K562 (cell line): Measurements from ENCODE around the gene TBC1D5. TPM values are rescaled to one million over a fixed set of nuclear protein-coding genes. Genes with fewer than 3 reads are reported as not detected.

Source experiments
- ATAC-seq: fragments of 200-7000 bp; cut with Tn5 transposase; 3 replicates; pipeline ENCODE4 v1.9.1; 2020; ENCODE audit warnings: moderate library complexity
- BruUV-seq: library from RNA; stranded (reverse); fragments of 400-500 nt; replicated peaks from 2 replicates; lab custom pipeline; 2021; lab: Mats Ljungman, UMichigan
- CTCF ChIA-PET: fragments of 300-600 bp; formaldehyde crosslinking; extraction: SDS; loops from one replicate; lab custom pipeline; 2021; ENCODE audit warnings: low intra/inter-chr PET ratio; lab: Yijun Ruan, JAX
- POLR2A ChIA-PET: fragments of 300-600, 350-650 bp; sonication (Branson Sonifier 250); formaldehyde crosslinking; extraction: SDS; loops from one replicate; lab custom pipeline; 2021; ENCODE audit warnings: antibody characterized with exemption, inconsistent platforms; lab: Yijun Ruan, JAX
- DNase-seq, 4 experiments: peaks; one replicate each; pipeline versions ENCODE4 v3.0.0 to v3.0.0-alpha.2; 2011 to 2018; ENCODE audit warnings: low spot score in 3 of 4, mixed read lengths in 3 of 4; ENCODE audit errors: extremely low read depth in 1 of 4
- FAIRE-seq: peaks from 2 replicates; lab custom pipeline; 2011; peaks lifted over from hg19 to GRCh38; lab: Jason Lieb, UNC
- H2AFZ ChIP-seq: 2 replicates; pipeline ENCODE4 v1.6.0; 2011; ENCODE audit warnings: low read depth, low read length, control low read depth, inconsistent platforms
- H3K27ac ChIP-seq: fragments of 200-600 bp; 3 replicates; pipeline ENCODE4 v1.8.0; 2011; ENCODE audit warnings: low read depth, mild to moderate bottlenecking, control low read depth, inconsistent platforms, low read length, moderate library complexity, mixed read lengths; ENCODE audit errors: extremely low read depth
- H3K27me3 ChIP-seq, 2 experiments: fragments of 300-600 bp in 1 of 2; 2 replicates in 1 of 2; 3 replicates in 1 of 2; pipeline versions ENCODE4 v1.6.0 to v1.8.0; 2011; ENCODE audit warnings: inconsistent platforms in 2 of 2, low read length in 2 of 2, mild to moderate bottlenecking in 1 of 2, mixed read lengths in 1 of 2, moderate library complexity in 1 of 2; ENCODE audit not compliant: control insufficient read depth in 2 of 2, insufficient read depth in 2 of 2
- H3K36me3 ChIP-seq: fragments of 300-600 bp; 3 replicates; pipeline ENCODE4 v1.8.0; 2011; ENCODE audit warnings: mild to moderate bottlenecking, low read length, inconsistent platforms; ENCODE audit not compliant: control insufficient read depth, insufficient read depth
- H3K4me1 ChIP-seq, 2 experiments: fragments of 200-600 bp in 1 of 2; replicated peaks in 1 of 2; 2 replicates in 1 of 2; 3 replicates in 1 of 2; pipeline versions ENCODE4 v1.5.1 to v1.8.0; 2011; ENCODE audit warnings: inconsistent platforms in 2 of 2, low read length in 2 of 2, mild to moderate bottlenecking in 1 of 2, mixed read lengths in 1 of 2, moderate library complexity in 1 of 2; ENCODE audit not compliant: control insufficient read depth in 2 of 2, insufficient read depth in 2 of 2
- H3K4me2 ChIP-seq: 2 replicates; pipeline ENCODE4 v1.6.1; 2011; ENCODE audit warnings: low read length, control low read depth, inconsistent platforms, mixed read lengths; ENCODE audit not compliant: insufficient read depth
- H3K4me3 ChIP-seq: fragments of 200-600 bp; sonication (generic), shearing (Covaris generic); 2 replicates; pipeline ENCODE4 v1.5.1; 2016; ENCODE audit warnings: control low read depth, inconsistent platforms
- H3K79me2 ChIP-seq: fragments of 200-600 bp; 3 replicates; pipeline ENCODE4 v1.8.0; 2011; ENCODE audit warnings: low read length, inconsistent platforms; ENCODE audit not compliant: control insufficient read depth, insufficient read depth
- H3K9ac ChIP-seq, 2 experiments: 2 replicates each; pipeline versions ENCODE4 v1.6.0 to v1.6.1; 2011; ENCODE audit warnings: low read depth in 2 of 2, low read length in 2 of 2, control low read depth in 1 of 2, inconsistent platforms in 1 of 2, mild to moderate bottlenecking in 1 of 2, mixed read lengths in 1 of 2; ENCODE audit not compliant: insufficient read depth in 1 of 2
- H3K9me1 ChIP-seq: one replicate; pipeline ENCODE4 v1.6.0; 2011; ENCODE audit warnings: inconsistent platforms, mild to moderate bottlenecking, low read length, moderate library complexity; ENCODE audit not compliant: control insufficient read depth, insufficient read depth
- H3K9me3 ChIP-seq: replicated peaks from 2 replicates; pipeline ENCODE4 v1.5.1; 2011; ENCODE audit warnings: low read depth, low read length, inconsistent platforms; ENCODE audit not compliant: control insufficient read depth, insufficient read depth
- H4K20me1 ChIP-seq: replicated peaks from 2 replicates; pipeline ENCODE4 v1.6.1; 2011; ENCODE audit warnings: low read length, inconsistent platforms, mixed read lengths; ENCODE audit not compliant: control insufficient read depth, insufficient read depth
- FOXA1 ChIP-seq: fragments of 450-650 bp; IDR thresholded peaks from 2 replicates; pipeline ENCODE4 v1.6.1; 2016; ENCODE audit warnings: mild to moderate bottlenecking, borderline replicate concordance
- MEIS2 ChIP-seq: fragments of 450-650 bp; IDR thresholded peaks from 2 replicates; pipeline ENCODE4 v1.6.1; 2014; ENCODE audit warnings: mild to moderate bottlenecking; ENCODE audit not compliant: partially characterized antibody
- MIER1 ChIP-seq: fragments of 450-650 bp; IDR thresholded peaks from 2 replicates; pipeline ENCODE4 v1.6.1; 2016; ENCODE audit warnings: antibody characterized with exemption, mild to moderate bottlenecking, low read depth
- NFATC3 ChIP-seq: fragments of 450-650 bp; IDR thresholded peaks from 2 replicates; pipeline ENCODE4 v1.6.1; 2017; ENCODE audit warnings: mild to moderate bottlenecking
- SAFB2 ChIP-seq: fragments of 200-400 bp; formaldehyde crosslinking; IDR thresholded peaks from 2 replicates; pipeline ENCODE4 v1.6.1; 2018; ENCODE audit warnings: borderline replicate concordance, low read length, low read depth, moderate library complexity; ENCODE audit not compliant: severe bottlenecking
- SNRNP70 ChIP-seq: fragments of 200-400 bp; formaldehyde crosslinking; optimal IDR thresholded peaks from 2 replicates; pipeline ENCODE3; 2017; ENCODE audit warnings: low read depth, low read length
- TCF7 ChIP-seq: sonication (generic); IDR thresholded peaks from 2 replicates; pipeline ENCODE4 v1.6.1; 2016; ENCODE audit warnings: antibody characterized with exemption, borderline replicate concordance
- THRA ChIP-seq: fragments of 450-650 bp; IDR thresholded peaks from 2 replicates; pipeline ENCODE4 v1.6.1; 2017; ENCODE audit warnings: mild to moderate bottlenecking, moderate library complexity
- ZNF395 ChIP-seq: fragments of 200-800 bp; sonication (Bioruptor generic); IDR thresholded peaks from 2 replicates; pipeline ENCODE4 v1.6.1; 2017; ENCODE audit warnings: missing genetic modification characterization, missing compliant biosample characterization
- WGBS: fragments of 100-300 bp; shearing (Covaris generic); methylation state at CpG from one replicate; pipeline ENCODE4 v1.1.6; 2016; ENCODE audit warnings: low coverage, mixed read lengths; ENCODE audit not compliant: insufficient coverage; ENCODE audit errors: missing lambda C conversion rate; 5-methylcytosine and 5-hydroxymethylcytosine counted together
- in situ Hi-C: fragments of 300-500 bp; cut with MboI; formaldehyde crosslinking; loops from 4 replicates; pipeline ENCODE4 v1.15.0; 2018; ENCODE audit warnings: inconsistent platforms, mixed read lengths
- intact Hi-C: fragments of 100-400 bp; cut with micrococcal nuclease; formaldehyde crosslinking; loops from 2 replicates; pipeline ENCODE4 v1.14.2; 2022
- polyA plus RNA-seq, 8 experiments: library from polyadenylated mRNA; depleted of rRNA in 4 of 8; stranded (reverse) in 5 of 8; unstranded in 3 of 8; fragments of >200 nt; fragmentation: Nextera tagmentation in 2 of 8; fragmentation: Illumina TruSeq in 1 of 8; extraction: Ambion mirVana in 2 of 8; extraction: Trizol in 1 of 8; gene quantifications; 2 replicates each; pipeline versions ENCODE4 v1.2.1 to v1.2.3, GENCODE V29; 2011 to 2014; ENCODE audit warnings: inconsistent platforms in 1 of 8, missing spikeins in 1 of 8
- total RNA-seq, 7 experiments: library from RNA; depleted of rRNA in 6 of 7; stranded (reverse); fragments of >200 nt in 6 of 7; fragmentation: Illumina TruSeq in 2 of 7; extraction: Trizol in 2 of 7; gene quantifications; 2 replicates each; pipeline versions ENCODE4 v1.2.1 to v1.2.3, GENCODE V29; 2011 to 2021; ENCODE audit warnings: low replicate concordance in 1 of 7
- TF ChIP-seq, protein P1 (sequence below): fragments of 450-650 bp; IDR thresholded peaks from 2 replicates; pipeline ENCODE4 v1.6.1; 2017; ENCODE audit warnings: antibody characterized with exemption

TBC1D5 gene
- total and polyA plus RNA-seq, 9 of the 15 experiments (the other 6 are each of a cell fraction or from before 2014, with no cell fraction given), result 2.9 to 38.1 (median 25.6) TPM

DNA sequence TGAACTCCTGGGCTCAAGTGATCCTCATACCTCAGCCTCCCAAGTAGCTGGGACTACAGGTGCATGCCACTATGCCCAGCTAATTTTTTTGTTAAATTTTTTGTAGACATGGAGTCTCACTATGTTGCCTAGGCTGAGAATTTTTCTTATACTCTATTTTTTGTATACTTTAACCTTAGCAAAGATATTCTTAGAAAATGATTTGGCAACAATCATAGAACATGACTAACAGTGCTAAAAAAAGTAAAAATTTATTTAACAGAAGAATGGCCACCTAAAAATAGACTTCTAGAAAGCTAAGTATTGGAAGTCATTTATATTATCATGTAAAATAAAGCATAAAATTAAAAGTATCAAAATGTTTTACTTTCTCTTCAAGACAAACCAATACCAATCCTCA is 535.4 kb downstream of the TBC1D5 start:
- Histone ChIP-seq H3K27me3 (no peaks in the 10 kb centered on the region), H2AFZ (no peak overlapping the region), H3K4me3 (no peak overlapping the region), H3K79me2 (no peaks in the 10 kb centered on the region), H3K4me2 (no peak overlapping the region)
- POLR2A ChIA-PET, result interaction anchor here (1.1 to 1.4 kb wide), 2 partner anchors 9 to 11 kb away, joined by 3 read pairs; no protein-coding TSS in a partner anchor
- no peak for TF ChIP-seq SAFB2
- no peak for TF ChIP-seq FOXA1
- TF ChIP-seq NFATC3, result no peak
- TF ChIP-seq, all 486 proteins: peak for 0
- no TSS peak for BruUV-seq
- no peak for DNase-seq
- in situ Hi-C loops (no loop called here), intact Hi-C loops (no loop called here)
- CTCF ChIA-PET, result no interaction called here
- Histone ChIP-seq H4K20me1 (no peaks in the 10 kb centered on the region), H3K36me3 (no peaks in the 10 kb centered on the region), H3K9me1 (no peaks in the 10 kb centered on the region), H3K4me1 (no peaks in the 10 kb centered on the region), H3K9ac (no peak overlapping the region), H3K9me3 (no peaks in the 10 kb centered on the region), H3K27ac (no peak overlapping the region)
- ATAC-seq, result no peak
- FAIRE-seq, result no peak

GRCh38 chr3:17204049-17204650 is 538.3 kb downstream of the TBC1D5 start:
- FAIRE-seq (no peak), DNase-seq (no peak), ATAC-seq (no peak)
- Histone ChIP-seq H3K27me3 (no peaks in the 10 kb centered on the region), H3K4me2 (no peak overlapping the region), H2AFZ (no peak overlapping the region), H3K9me3 (no peaks in the 10 kb centered on the region), H3K27ac (no peak overlapping the region), H3K36me3 (no peaks in the 10 kb centered on the region), H3K4me1 (no peaks in the 10 kb centered on the region), H3K9ac (no peak overlapping the region), H4K20me1 (no peaks in the 10 kb centered on the region), H3K9me1 (no peaks in the 10 kb centered on the region), H3K79me2 (no peaks in the 10 kb centered on the region), H3K4me3 (no peak overlapping the region)
- intact Hi-C loops (no loop called here), in situ Hi-C loops (no loop called here)
- CTCF ChIA-PET, result no interaction called here
- TF ChIP-seq THRA (no peak), ZNF395 (CRISPR knock-in tag) (no peak), MEIS2 (no peak), TCF7 (no peak), MIER1 (no peak), SNRNP70 (no peak)
- TF ChIP-seq, protein P1, sequence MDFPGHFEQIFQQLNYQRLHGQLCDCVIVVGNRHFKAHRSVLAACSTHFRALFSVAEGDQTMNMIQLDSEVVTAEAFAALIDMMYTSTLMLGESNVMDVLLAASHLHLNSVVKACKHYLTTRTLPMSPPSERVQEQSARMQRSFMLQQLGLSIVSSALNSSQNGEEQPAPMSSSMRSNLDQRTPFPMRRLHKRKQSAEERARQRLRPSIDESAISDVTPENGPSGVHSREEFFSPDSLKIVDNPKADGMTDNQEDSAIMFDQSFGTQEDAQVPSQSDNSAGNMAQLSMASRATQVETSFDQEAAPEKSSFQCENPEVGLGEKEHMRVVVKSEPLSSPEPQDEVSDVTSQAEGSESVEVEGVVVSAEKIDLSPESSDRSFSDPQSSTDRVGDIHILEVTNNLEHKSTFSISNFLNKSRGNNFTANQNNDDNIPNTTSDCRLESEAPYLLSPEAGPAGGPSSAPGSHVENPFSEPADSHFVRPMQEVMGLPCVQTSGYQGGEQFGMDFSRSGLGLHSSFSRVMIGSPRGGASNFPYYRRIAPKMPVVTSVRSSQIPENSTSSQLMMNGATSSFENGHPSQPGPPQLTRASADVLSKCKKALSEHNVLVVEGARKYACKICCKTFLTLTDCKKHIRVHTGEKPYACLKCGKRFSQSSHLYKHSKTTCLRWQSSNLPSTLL, result no peak
- POLR2A ChIA-PET, result interaction anchor here (0.6 kb wide), 1 partner anchor 402 kb away, joined by 3 read pairs; no protein-coding TSS in a partner anchor
- WGBS, result 26% methylated on average over 3 of the region's 3 CpGs
- no TSS peak for BruUV-seq
